NT2/D1 (cell line): Measurements from ENCODE around the gene CTDP1.

Source experiments
- SUZ12 ChIP-seq: IDR thresholded peaks from 2 replicates; pipeline ENCODE4 v1.6.1; 2011; ENCODE audit not compliant: insufficient read length, insufficient read depth; ENCODE audit errors: extremely low read depth
- ZNF274 ChIP-seq: IDR thresholded peaks from 2 replicates; pipeline ENCODE4 v1.6.1; 2011; ENCODE audit warnings: mild to moderate bottlenecking, low read depth, low read length

DNA sequence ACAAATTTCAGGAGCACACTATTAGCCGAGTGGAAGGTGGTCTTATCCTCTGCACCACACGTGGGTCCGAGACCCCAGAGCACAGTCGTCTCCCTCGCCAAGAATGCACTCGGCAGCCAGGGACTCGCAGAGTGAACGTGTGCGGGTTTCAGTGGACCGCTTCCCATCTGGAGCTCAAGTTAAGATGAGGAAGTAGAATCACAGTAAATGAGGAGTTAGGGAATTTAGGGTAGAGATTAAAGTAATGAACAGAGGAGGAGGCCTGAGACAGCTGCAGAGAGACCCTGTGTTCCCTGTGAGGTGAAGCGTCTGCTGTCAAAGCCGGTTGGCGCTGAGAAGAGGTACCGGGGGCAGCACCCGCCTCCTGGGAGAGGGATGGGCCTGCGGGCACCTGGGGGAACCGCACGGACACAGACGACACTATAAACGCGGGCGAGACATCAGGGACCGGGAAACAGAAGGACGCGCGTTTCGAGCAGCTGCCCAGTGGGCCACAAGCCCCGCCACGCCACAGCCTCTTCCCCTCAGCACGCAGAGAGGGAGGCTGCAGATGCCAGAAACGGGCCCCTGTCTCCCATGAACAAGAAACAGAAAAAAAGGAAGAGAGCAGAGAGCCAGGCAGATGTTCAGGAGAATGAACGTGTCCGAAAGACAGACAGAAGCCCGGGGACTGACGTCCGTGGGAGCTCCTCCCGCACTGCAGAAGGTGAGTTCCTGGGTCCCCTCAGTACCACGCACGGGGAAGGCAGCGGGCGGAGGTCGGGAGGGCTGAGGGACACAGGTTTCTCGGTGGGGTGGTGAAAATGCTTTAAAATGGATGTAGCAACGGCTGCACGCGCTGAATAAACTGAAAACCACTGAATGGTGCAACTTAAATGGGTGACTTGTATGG lies 112.7 kb downstream of the CTDP1 start:
- TF ChIP-seq SUZ12 (no peak), ZNF274 (no peak)
